GM12891 (cell line): ENCODE results near the gene ACTR3C.

ENCODE experiments used
- POLR2A ChIP-seq: IDR thresholded peaks from 2 replicates; pipeline ENCODE4 v1.6.1; 2011; ENCODE audit warnings: low read depth, low read length, control low read depth
- POLR2AphosphoS5 ChIP-seq: IDR thresholded peaks from 2 replicates; pipeline ENCODE4 v1.6.1; 2011; ENCODE audit warnings: low read depth, low read length, control low read depth
- SPI1 ChIP-seq: IDR thresholded peaks from 2 replicates; pipeline ENCODE4 v1.6.1; 2011; ENCODE audit warnings: low read depth, low read length, control low read depth

- TF ChIP-seq POLR2A: no peak
- no peak for TF ChIP-seq POLR2AphosphoS5
- TF ChIP-seq SPI1: no peak
These were observed 19.9 kb upstream of the ACTR3C start for GRCh38 chr7:150343225-150343624.
